Stomach smooth muscle (tissue), 2 donors: Measurements from ENCODE around the gene ZNF112.
"Not testable (repeated sequence)": the region's sequence is repeated elsewhere in the genome, so short reads cannot be mapped to it uniquely, and the experiment has no call there.

Experiments used
- H3K27ac ChIP-seq: one replicate; pipeline ENCODE4 v1.7.0; 2013; ENCODE audit warnings: mild to moderate bottlenecking, low read length, inconsistent platforms
- H3K27me3 ChIP-seq, 2 donors: one replicate each; pipeline ENCODE4 v1.7.0; 2013; ENCODE audit warnings: low read length in 2 of 2; ENCODE audit not compliant: insufficient read depth in 2 of 2, control insufficient read depth in 1 of 2
- H3K36me3 ChIP-seq, 2 donors: one replicate each; pipeline ENCODE4 v1.7.0; 2013; ENCODE audit warnings: low read length in 2 of 2; ENCODE audit not compliant: control insufficient read depth in 2 of 2, insufficient read depth in 2 of 2
- H3K4me1 ChIP-seq: one replicate; pipeline ENCODE4 v1.7.0; 2013; ENCODE audit warnings: low read length; ENCODE audit not compliant: control insufficient read depth, insufficient read depth
- H3K4me3 ChIP-seq, 2 donors: one replicate each; pipeline ENCODE4 v1.7.0; 2013; ENCODE audit warnings: low read length in 2 of 2
- H3K9ac ChIP-seq, 2 donors: one replicate each; pipeline ENCODE4 v1.7.0; 2013; ENCODE audit warnings: low read length in 2 of 2, mild to moderate bottlenecking in 1 of 2
- H3K9me3 ChIP-seq, 2 donors: one replicate each; pipeline ENCODE4 v1.7.0; 2013; ENCODE audit warnings: low read length in 2 of 2; ENCODE audit not compliant: control insufficient read depth in 2 of 2
- donor health status: healthy.
- donor health status: Pancreatic carcinoma.

Gene ZNF112

GRCh38 chr19:44356383-44357111 lies at the start of gene ZNF112:
Gene ZNF112, minus strand, starts transcription at chr19:44356680. Its CDS starts 16,141 bp downstream, at chr19:44340539.
- H3K9ac ChIP-seq: peak within 1 kb of the TSS; percentile 80 to 95
- peaks cover 2 to 6% of the 10 kb centered on the region in 2 donors for H3K9me3 ChIP-seq
- no peaks in the 10 kb centered on the region for H3K36me3 ChIP-seq
- H3K27me3 ChIP-seq: no peaks in the 10 kb centered on the region
- H3K4me3 ChIP-seq: peak within 1 kb of the TSS; percentile 85 to 91
- no peak within 1 kb of the TSS for H3K27ac ChIP-seq
- H3K4me1 ChIP-seq: no peaks in the 10 kb centered on the region

GRCh38 chr19:44401139-44402115 lies 44.9 kb upstream of the ZNF112 start, which contains the start of gene ZNF285:
Gene ZNF285, minus strand, starts transcription at chr19:44401608. Its CDS starts 4,395 bp downstream, at chr19:44397213.
- H3K9me3 ChIP-seq: peaks cover 3 to 8% of the 10 kb centered on the region in 2 donors
- H3K4me1 ChIP-seq: peaks cover 5% of the 10 kb centered on the region
- no peaks in the 10 kb centered on the region for H3K36me3 ChIP-seq
- H3K4me3 ChIP-seq: peak within 1 kb of the TSS; percentile 87 to 94
- H3K27ac ChIP-seq: no peak within 1 kb of the TSS
- H3K9ac ChIP-seq: peak within 1 kb of the TSS; percentile 64 to 71
- no peaks in the 10 kb centered on the region for H3K27me3 ChIP-seq

DNA sequence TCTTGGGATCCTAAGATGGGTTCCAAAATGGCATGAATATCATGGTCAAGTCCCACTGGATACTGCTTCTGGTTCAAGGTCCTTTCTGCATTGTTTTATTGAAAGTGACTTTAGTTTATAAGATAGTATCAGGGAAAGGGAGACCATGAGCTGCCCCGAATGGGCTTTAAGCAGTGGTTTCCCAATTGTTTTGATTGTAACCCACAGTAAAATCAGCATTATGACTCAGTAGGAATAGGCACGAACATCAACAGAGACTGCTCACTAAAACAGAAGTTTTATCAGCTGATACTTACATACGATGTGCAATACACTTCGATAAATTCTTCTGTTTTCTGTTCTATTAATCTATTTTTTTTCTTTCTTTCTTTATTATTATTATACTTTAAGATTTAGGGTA lies 32.8 kb upstream of the ZNF112 start:
- not testable (repeated sequence) for H3K9me3 ChIP-seq, H3K4me1 ChIP-seq, H3K4me3 ChIP-seq, H3K27ac ChIP-seq, H3K27me3 ChIP-seq, H3K9ac ChIP-seq
- H3K36me3 ChIP-seq: peaks cover 21 to 26% of the 10 kb centered on the region in 2 donors

DNA sequence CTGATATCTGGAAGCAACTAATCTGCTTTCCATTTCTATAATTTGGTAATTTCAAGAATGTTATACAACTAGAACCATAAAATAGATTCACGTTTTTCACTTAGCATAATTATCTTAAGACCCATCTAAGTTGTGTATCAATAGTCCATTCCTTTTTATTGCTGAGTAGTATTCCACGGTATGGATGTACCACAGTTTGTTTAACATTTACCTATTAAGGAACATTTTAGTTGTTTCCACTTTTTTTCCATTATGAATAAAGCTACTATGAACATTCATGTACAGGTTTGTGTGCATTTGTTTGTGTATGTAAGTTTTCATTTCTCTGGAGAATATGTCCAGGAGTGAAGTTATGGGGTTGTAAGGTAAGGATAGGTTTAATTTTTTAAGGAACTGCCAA lies 18.3 kb upstream of the ZNF112 start:
- Histone ChIP-seq H3K27me3 (no peaks in the 10 kb centered on the region), H3K9ac (no peak overlapping the region), H3K4me1 (no peaks in the 10 kb centered on the region), H3K36me3 (no peaks in the 10 kb centered on the region), H3K4me3 (no peak overlapping the region), H3K27ac (no peak overlapping the region), H3K9me3 (no peaks in the 10 kb centered on the region)

DNA sequence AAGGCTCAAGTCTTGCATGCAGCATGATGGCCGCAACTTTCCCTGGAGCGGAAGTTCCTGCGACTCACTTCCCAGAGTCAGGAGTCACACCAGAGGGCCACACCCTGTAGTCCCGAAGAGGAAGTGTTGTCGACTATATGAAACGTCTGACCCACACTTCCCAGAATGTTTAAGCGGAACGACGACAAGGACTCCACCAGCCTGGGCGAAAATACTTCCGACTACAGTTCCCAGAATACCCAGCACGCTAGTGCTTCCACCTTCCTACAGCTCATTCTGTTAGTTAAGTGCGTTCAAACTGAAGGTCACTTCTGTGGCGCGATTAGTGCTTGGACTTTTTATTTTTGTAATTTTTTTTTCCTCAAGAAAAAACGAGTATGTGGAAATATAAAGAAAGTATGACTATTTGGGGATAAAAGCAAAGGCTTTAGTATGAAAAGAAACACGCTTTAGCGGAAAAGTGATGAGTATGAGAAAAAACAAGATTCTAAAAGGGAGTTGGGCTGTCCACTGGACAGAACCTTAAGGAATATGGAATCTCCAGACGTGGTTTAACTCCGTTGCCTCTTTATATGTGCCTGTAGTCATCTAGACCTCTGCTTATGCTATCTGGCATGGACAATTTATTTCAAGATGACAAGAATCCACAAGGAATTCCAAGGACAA lies 15.5 kb upstream of the ZNF112 start:
- no peak overlapping the region for H3K27ac ChIP-seq
- no peaks in the 10 kb centered on the region for H3K27me3 ChIP-seq
- H3K36me3 ChIP-seq: no peaks in the 10 kb centered on the region
- no peaks in the 10 kb centered on the region for H3K9me3 ChIP-seq
- H3K4me3 ChIP-seq: no peak overlapping the region
- H3K9ac ChIP-seq: no peak overlapping the region
- H3K4me1 ChIP-seq: no peaks in the 10 kb centered on the region

DNA sequence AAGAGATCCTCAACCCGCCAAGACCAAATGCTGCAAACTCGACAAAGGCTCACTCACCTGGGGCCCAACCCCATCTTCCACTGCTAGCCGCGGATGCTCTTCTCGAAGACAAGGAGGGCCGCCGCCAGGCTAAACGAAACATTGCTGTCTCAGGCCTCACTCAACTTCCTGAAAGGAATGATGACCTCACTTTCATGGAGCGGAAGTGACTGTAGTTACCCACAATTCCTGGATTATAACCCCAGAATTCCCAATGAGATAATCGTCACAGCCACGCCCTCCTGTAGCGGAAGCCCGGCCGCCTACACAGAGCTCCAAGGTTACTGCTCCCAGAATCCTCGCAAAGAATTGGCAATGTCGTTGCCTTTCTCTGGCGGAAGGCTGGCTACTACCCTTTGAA lies 10.5 kb upstream of the ZNF112 start:
- Histone ChIP-seq H3K9me3 (no peaks in the 10 kb centered on the region), H3K27me3 (no peaks in the 10 kb centered on the region), H3K27ac (no peak overlapping the region), H3K4me3 (no peak overlapping the region), H3K36me3 (no peaks in the 10 kb centered on the region), H3K9ac (no peak overlapping the region), H3K4me1 (no peaks in the 10 kb centered on the region)

- Histone ChIP-seq H3K9me3 (peaks cover 3 to 6% of the 10 kb centered on the region in 2 donors), H3K36me3 (peaks cover 5 to 8% of the 10 kb centered on the region in 2 donors)
Observed at GRCh38 chr19:44346556-44346955, 9.9 kb downstream of the ZNF112 start.

DNA sequence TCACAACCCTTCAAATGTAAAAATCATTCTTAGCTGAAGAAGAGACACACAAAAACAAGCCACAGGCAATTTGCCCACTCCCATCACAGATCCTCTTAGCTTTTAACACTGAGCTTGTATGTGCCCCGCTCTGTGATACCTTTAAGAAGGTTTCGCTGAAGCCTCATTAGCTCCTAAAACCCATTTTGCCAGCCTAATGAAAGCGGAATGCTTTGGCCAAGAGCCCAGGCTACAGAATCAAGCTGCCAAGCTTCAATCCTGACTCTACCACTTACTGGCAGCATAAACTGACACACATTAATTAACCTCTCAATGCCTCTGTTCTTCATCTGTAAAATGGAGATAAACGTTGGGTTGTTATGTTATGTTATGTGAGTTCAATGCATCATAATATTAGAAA lies 10.5 kb downstream of the ZNF112 start:
- H3K4me3 ChIP-seq: no peak overlapping the region
- no peaks in the 10 kb centered on the region for H3K27me3 ChIP-seq
- no peak overlapping the region for H3K27ac ChIP-seq
- H3K9ac ChIP-seq: no peak overlapping the region
- H3K4me1 ChIP-seq: no peaks in the 10 kb centered on the region
- H3K9me3 ChIP-seq: peaks cover 3 to 6% of the 10 kb centered on the region in 2 donors
- H3K36me3 ChIP-seq: peaks cover 5 to 8% of the 10 kb centered on the region in 2 donors

More at GRCh38 chr19:44346556-44346955, 9.9 kb downstream of the ZNF112 start:
- Histone ChIP-seq H3K4me1 (no peaks in the 10 kb centered on the region), H3K27ac (no peak overlapping the region), H3K9ac (no peak overlapping the region), H3K4me3 (no peak overlapping the region), H3K27me3 (no peaks in the 10 kb centered on the region)

- Histone ChIP-seq H3K27ac (no peak overlapping the region), H3K4me1 (no peaks in the 10 kb centered on the region), H3K4me3 (no peak overlapping the region), H3K36me3 (peaks cover 15 to 16% of the 10 kb centered on the region in 2 donors), H3K9me3 (peaks cover 6 to 8% of the 10 kb centered on the region in 2 donors), H3K9ac (no peak overlapping the region), H3K27me3 (no peaks in the 10 kb centered on the region)
Observed at GRCh38 chr19:44344255-44344654, 12.2 kb downstream of the ZNF112 start.

DNA sequence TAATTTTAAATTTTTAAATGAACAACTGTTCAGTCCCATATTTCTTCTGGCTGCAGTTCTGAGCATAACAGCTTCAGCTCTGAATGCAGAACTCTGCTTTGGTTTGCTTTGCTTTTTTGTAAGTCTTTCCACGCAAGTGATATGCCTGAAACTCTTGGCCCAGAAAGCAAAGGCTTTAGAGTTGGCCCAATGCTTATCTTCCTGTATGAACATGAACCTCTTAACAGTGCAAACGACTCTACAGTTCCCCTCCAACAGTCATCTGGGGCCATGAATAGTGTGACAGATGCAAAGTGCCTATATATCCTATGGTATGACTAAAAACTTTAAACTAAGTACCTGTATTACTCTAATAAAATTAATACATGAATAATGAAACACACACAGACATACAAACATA lies 14.7 kb downstream of the ZNF112 start:
- H3K27ac ChIP-seq: no peak overlapping the region
- no peaks in the 10 kb centered on the region for H3K4me1 ChIP-seq
- H3K36me3 ChIP-seq: peaks cover 21 to 24% of the 10 kb centered on the region in 2 donors
- no peaks in the 10 kb centered on the region for H3K27me3 ChIP-seq
- no peak overlapping the region for H3K4me3 ChIP-seq
- peaks cover 6 to 7% of the 10 kb centered on the region in 2 donors for H3K9me3 ChIP-seq
- H3K9ac ChIP-seq: no peak overlapping the region
